ENCODE results near the gene DNAI7. TPM values are rescaled to one million over a fixed set of nuclear protein-coding genes. Genes with fewer than 3 reads are reported as not detected.

Gene DNAI7, protein sequence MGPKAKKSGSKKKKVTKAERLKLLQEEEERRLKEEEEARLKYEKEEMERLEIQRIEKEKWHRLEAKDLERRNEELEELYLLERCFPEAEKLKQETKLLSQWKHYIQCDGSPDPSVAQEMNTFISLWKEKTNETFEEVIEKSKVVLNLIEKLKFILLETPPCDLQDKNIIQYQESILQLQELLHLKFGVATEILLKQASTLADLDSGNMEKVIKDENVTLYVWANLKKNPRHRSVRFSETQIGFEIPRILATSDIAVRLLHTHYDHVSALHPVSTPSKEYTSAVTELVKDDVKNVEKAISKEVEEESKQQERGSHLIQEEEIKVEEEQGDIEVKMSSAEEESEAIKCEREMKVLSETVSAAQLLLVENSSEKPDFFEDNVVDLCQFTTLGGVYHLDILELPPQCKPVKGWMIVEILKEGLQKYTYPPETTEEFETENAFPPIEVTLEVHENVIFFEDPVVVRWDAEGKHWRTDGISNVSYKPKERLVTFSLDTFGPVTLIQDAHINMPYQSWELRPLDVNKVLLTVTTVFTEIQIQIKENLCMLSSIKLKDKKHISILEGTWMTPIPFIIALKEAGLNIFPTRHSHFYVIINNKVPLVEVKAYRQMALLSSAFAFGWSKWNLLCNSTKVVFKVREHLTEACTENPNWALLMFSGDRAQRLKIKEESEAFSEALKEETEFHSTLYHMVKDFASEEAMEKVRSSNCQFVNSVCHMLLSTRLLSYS
- 0.22 TPM in 1 of 2 replicates, not detected in the other for total RNA-seq

DNA sequence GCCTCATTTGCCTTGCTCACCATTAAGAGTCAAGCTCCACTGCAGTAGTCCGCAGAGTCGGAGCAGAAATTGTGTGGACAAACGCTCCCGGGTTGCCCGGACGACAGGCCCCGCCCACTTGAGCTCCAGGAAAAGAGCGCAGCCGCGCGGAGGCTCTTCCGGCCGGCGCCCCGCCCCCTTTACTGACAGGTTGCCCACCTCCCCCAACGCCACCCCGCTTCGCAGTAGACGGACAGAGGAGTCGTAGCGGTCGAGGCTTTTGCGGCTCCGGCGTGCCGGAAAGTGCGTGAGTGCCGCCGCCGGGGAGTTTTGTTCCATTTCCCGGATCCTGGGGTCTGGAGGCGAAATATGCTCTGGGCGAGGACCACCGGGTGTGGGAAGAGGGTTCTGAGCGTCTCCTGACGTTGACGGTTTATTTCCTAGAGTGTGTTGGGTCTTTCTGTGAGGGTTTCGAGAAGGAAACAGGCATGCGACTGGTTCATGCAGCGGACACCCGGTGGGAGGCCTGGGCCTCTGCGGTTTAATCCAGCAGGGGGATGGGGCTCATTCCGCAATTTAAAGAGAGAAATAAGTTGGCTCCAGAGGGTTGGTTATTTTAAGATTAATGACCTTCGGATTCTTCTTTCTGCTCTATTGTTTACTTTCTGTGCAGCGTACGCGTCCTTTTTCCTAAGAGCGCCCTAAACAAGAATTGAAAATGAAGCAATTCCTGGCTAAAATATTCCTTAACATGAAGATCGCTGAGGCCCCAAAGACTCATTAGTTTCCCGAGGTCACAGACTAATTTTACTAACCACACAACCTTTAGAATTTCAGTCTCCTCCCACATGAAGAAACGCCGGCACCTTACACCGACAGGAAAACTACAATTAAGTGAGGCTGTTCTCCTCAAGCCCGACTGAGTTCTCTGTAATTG is at the start of gene DNAI7, which contains the start of gene ETFRF1:
Gene DNAI7 (minus strand): TSS at position 105 of the 916 bp plus-strand sequence. CDS start 82 bp downstream, at position 23.
Gene ETFRF1 (plus strand): TSS at position 182 of the 916 bp plus-strand sequence. CDS start 8,720 bp downstream, outside the sequence.

Other genes with a start within 250 kb of the DNAI7 start
- gene BCAT1, start 246.1 kb downstream of the DNAI7 start, total RNA-seq: 229 and 318 TPM in 2 replicates
- gene ETFRF1, start 77 bp upstream of the DNAI7 start, total RNA-seq: 15.1 and 17.2 TPM in 2 replicates
- gene KRAS, start 55.8 kb upstream of the DNAI7 start, total RNA-seq: 9.4 and 19.2 TPM in 2 replicates